BJ (cell line): Measurements from ENCODE around the gene XPR1. TPM values are rescaled to one million over a fixed set of nuclear protein-coding genes. Genes with fewer than 3 reads are reported as not detected.

ENCODE experiments used
- CTCF ChIA-PET: fragments of 350-600 bp; formaldehyde crosslinking; extraction: SDS; loops from one replicate; lab custom pipeline; 2021; ENCODE audit warnings: antibody characterized with exemption, inconsistent platforms; lab: Yijun Ruan, JAX
- POLR2A ChIA-PET: fragments of 300-600 bp; sonication (Branson Sonifier 250); formaldehyde crosslinking; extraction: SDS; loops from one replicate; lab custom pipeline; 2021; ENCODE audit warnings: antibody characterized with exemption; lab: Charles Lee
- DNase-seq: peaks from one replicate; pipeline ENCODE4 v3.0.0-alpha.2; 2011; ENCODE audit warnings: low read depth
- H3K27me3 ChIP-seq: 2 replicates; pipeline ENCODE4 v1.6.0; 2011; ENCODE audit warnings: low read length; ENCODE audit not compliant: control insufficient read depth, insufficient read depth
- H3K36me3 ChIP-seq: 2 replicates; pipeline ENCODE4 v1.5.1; 2011; ENCODE audit warnings: low read length; ENCODE audit not compliant: control insufficient read depth, insufficient read depth
- H3K4me3 ChIP-seq: 2 replicates; pipeline ENCODE4 v1.5.1; 2011; ENCODE audit warnings: low read depth, mild to moderate bottlenecking, control low read depth, low read length
- CTCF ChIP-seq: IDR thresholded peaks from 2 replicates; pipeline ENCODE4 v1.5.1; 2011; ENCODE audit warnings: low read depth, mild to moderate bottlenecking, control low read depth, inconsistent platforms, low read length, moderate library complexity; ENCODE audit not compliant: insufficient read depth
- polyA plus RNA-seq: library from polyadenylated mRNA; depleted of rRNA; stranded (reverse); fragments of >200 nt; gene quantifications from 2 replicates; pipeline ENCODE4 v1.2.3, GENCODE V29; 2011

Gene XPR1
- polyA plus RNA-seq, 1 experiment: 17.3 TPM

- Histone ChIP-seq H3K27me3 (no peaks in the 10 kb centered on the region), H3K4me3 (no peak overlapping the region), H3K36me3 (no peaks in the 10 kb centered on the region)
- ChIA-PET CTCF (no interaction called here), POLR2A (no interaction called here)
- TF ChIP-seq CTCF: no peak
- no peak for DNase-seq
Measured at GRCh38 chr1:180811298-180811697, 179.5 kb downstream of the XPR1 start.

- no peak for TF ChIP-seq CTCF
- Histone ChIP-seq H3K4me3 (no peak overlapping the region), H3K27me3 (no peaks in the 10 kb centered on the region), H3K36me3 (no peaks in the 10 kb centered on the region)
- DNase-seq: no peak
- CTCF ChIA-PET: no interaction called here
- POLR2A ChIA-PET: no interaction called here
Measured at GRCh38 chr1:180811886-180812285, 180.1 kb downstream of the XPR1 start.

- DNase-seq: no peak
- Histone ChIP-seq H3K36me3 (no peaks in the 10 kb centered on the region), H3K4me3 (no peak overlapping the region), H3K27me3 (no peaks in the 10 kb centered on the region)
- ChIA-PET CTCF (no interaction called here), POLR2A (no interaction called here)
- TF ChIP-seq CTCF: no peak
Measured at GRCh38 chr1:180814258-180814657, 182.4 kb downstream of the XPR1 start.

GRCh38 chr1:180815188-180815587, 183.4 kb downstream of the XPR1 start:
- no peak for DNase-seq
- CTCF ChIA-PET: no interaction called here
- Histone ChIP-seq H3K36me3 (no peaks in the 10 kb centered on the region), H3K27me3 (no peaks in the 10 kb centered on the region), H3K4me3 (no peak overlapping the region)
- POLR2A ChIA-PET: no interaction called here
- TF ChIP-seq CTCF: no peak

- no peak for DNase-seq
- ChIA-PET CTCF (no interaction called here), POLR2A (no interaction called here)
- H3K27me3 ChIP-seq: no peaks in the 10 kb centered on the region
- TF ChIP-seq CTCF: no peak
- H3K36me3 ChIP-seq: no peaks in the 10 kb centered on the region
- H3K4me3 ChIP-seq: no peak overlapping the region
Measured at GRCh38 chr1:180816132-180816531, 184.3 kb downstream of the XPR1 start.
